OCI-LY7 (cell line): ENCODE results near the gene OPN1SW. TPM values are rescaled to one million over a fixed set of nuclear protein-coding genes. Genes with fewer than 3 reads are reported as not detected.

Source experiments
- BruUV-seq: library from RNA; stranded (reverse); fragments of 400-500 nt; replicated peaks from 2 replicates; lab custom pipeline; 2021; lab: Mats Ljungman, UMichigan
- CTCF ChIA-PET: fragments of 300-600 bp; sonication (Branson Sonifier 250); formaldehyde crosslinking; loops from one replicate; lab custom pipeline; 2022; ENCODE audit warnings: antibody characterized with exemption; ENCODE audit not compliant: unreplicated experiment; lab: Charles Lee
- POLR2A ChIA-PET: fragments of 300-600 bp; sonication (Branson Sonifier 250); formaldehyde crosslinking; loops from one replicate; lab custom pipeline; 2022; ENCODE audit warnings: antibody characterized with exemption; lab: Charles Lee
- DNase-seq: peaks from one replicate; pipeline ENCODE4 v3.0.0-alpha.2; 2015; ENCODE audit warnings: low spot score
- H2AFZ ChIP-seq: fragments of 200-600 bp; sonication (generic), shearing (Covaris generic); 2 replicates; pipeline ENCODE4 v1.6.1; 2014; ENCODE audit warnings: mild to moderate bottlenecking, antibody characterized with exemption, low read length, moderate library complexity
- H3K27ac ChIP-seq: fragments of 200-600 bp; sonication (generic); 2 replicates; pipeline ENCODE4 v1.5.1; 2014; ENCODE audit warnings: mixed run types, low read depth, mild to moderate bottlenecking, moderate library complexity, low read length, inconsistent platforms; ENCODE audit not compliant: poor library complexity, severe bottlenecking
- H3K36me3 ChIP-seq: fragments of 200-600 bp; sonication (generic); 2 replicates; pipeline ENCODE4 v1.6.1; 2014; ENCODE audit warnings: mild to moderate bottlenecking, antibody characterized with exemption, low read length, moderate library complexity, mixed read lengths; ENCODE audit not compliant: insufficient read depth
- H3K4me1 ChIP-seq: fragments of 200-600 bp; sonication (generic); 2 replicates; pipeline ENCODE4 v1.5.1; 2014; ENCODE audit warnings: mild to moderate bottlenecking, low read length; ENCODE audit not compliant: insufficient read depth, poor library complexity, severe bottlenecking
- H3K4me2 ChIP-seq: fragments of 200-600 bp; sonication (generic); 2 replicates; pipeline ENCODE4 v1.6.1; 2014; ENCODE audit warnings: mild to moderate bottlenecking, low read length
- H3K4me3 ChIP-seq: fragments of 200-600 bp; sonication (generic); 2 replicates; pipeline ENCODE4 v1.5.1; 2014; ENCODE audit warnings: mild to moderate bottlenecking, low read depth, low read length; ENCODE audit not compliant: poor library complexity, severe bottlenecking
- H3K79me2 ChIP-seq: fragments of 200-600 bp; sonication (generic); 2 replicates; pipeline ENCODE4 v1.6.1; 2016; ENCODE audit warnings: low read depth, mild to moderate bottlenecking, low read length, moderate library complexity, mixed read lengths; ENCODE audit not compliant: insufficient read depth
- H3K9me2 ChIP-seq: fragments of 200-600 bp; sonication (generic); 2 replicates; pipeline ENCODE4 v1.6.1; 2016; ENCODE audit warnings: mild to moderate bottlenecking, low read length, mixed read lengths; ENCODE audit not compliant: insufficient read depth
- H3K9me3 ChIP-seq: fragments of 200-600 bp; sonication (generic); 2 replicates; pipeline ENCODE4 v1.6.1; 2014; ENCODE audit warnings: mild to moderate bottlenecking, mixed run types, low read length, mixed read lengths
- H4K20me1 ChIP-seq: fragments of 200-600 bp; sonication (generic); 2 replicates; pipeline ENCODE4 v1.6.1; 2014; ENCODE audit warnings: mild to moderate bottlenecking, antibody characterized with exemption, low read length, moderate library complexity, mixed read lengths; ENCODE audit not compliant: insufficient read depth
- EZH2phosphoT487 ChIP-seq: fragments of 200-600 bp; sonication (generic); IDR thresholded peaks from 2 replicates; pipeline ENCODE4 v1.6.1; 2018; ENCODE audit warnings: low read depth, borderline replicate concordance, mild to moderate bottlenecking, mixed run types, antibody characterized with exemption, low read length, moderate library complexity, mixed read lengths
- intact Hi-C: fragments of 100-400 bp; cut with micrococcal nuclease; formaldehyde crosslinking; loops from one replicate; pipeline ENCODE4 v1.10.0; 2022; ENCODE audit not compliant: unreplicated experiment
- total RNA-seq, 2 experiments: library from RNA; depleted of rRNA in 1 of 2; stranded (reverse); fragments of >200 nt in 1 of 2; shearing (Covaris generic) in 1 of 2; gene quantifications; 2 replicates each; pipeline ENCODE4 v1.2.3, GENCODE V29; 2014 to 2022
- TF ChIP-seq, protein P1 (sequence below): fragments of 200-600 bp; sonication (generic); conservative IDR thresholded peaks from 2 replicates; pipeline ENCODE4 v1.5.1; 2014; ENCODE audit warnings: mild to moderate bottlenecking, antibody characterized with exemption, low read length, moderate library complexity, mixed read lengths

The OPN1SW gene
- total RNA-seq, 2 experiments from 2014 or later = not detected

DNA sequence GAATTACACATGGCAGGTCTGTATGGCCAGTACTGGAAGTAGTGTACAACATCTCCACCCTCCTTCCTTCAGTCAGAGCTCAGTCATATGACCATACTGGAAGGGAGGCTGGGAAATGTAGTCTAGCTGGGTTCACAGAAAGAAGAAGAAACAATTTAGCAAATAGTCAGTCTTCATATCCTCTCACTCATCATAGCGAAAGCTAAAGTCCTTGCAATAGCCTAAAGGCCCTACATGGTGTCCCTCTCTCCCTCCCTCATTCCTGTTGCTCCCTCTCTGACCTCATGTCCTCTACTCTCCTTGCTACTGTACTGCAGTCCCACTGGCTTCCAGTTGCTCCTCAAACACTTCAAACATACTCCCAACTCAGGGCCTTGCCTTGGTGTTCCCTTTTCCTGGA, 40.7 kb downstream of the OPN1SW start:
- no peak overlapping the region for H3K4me2 ChIP-seq
- no peak for DNase-seq
- POLR2A ChIA-PET = interaction anchor here (0.8 to 0.9 kb wide), 2 partner anchors 8 to 11 kb away, joined by 3 read pairs; no protein-coding TSS in a partner anchor
- no peaks in the 10 kb centered on the region for H3K36me3 ChIP-seq
- peaks cover 1% of the 10 kb centered on the region; the same call in 1 of the 2 replicates for H4K20me1 ChIP-seq
- H3K4me1 ChIP-seq = peaks cover 5% of the 10 kb centered on the region
- no peaks in the 10 kb centered on the region for H3K9me2 ChIP-seq
- H3K9me3 ChIP-seq = no peaks in the 10 kb centered on the region
- no peak overlapping the region for H3K27ac ChIP-seq
- CTCF ChIA-PET = interaction anchor here (0.7 kb wide), 1 partner anchor 13 kb away, joined by 3 read pairs; no protein-coding TSS in a partner anchor
- no peak overlapping the region for H2AFZ ChIP-seq
- intact Hi-C loops = no loop called here
- no TSS peak for BruUV-seq
- no peak overlapping the region for H3K4me3 ChIP-seq
- TF ChIP-seq, protein P1, sequence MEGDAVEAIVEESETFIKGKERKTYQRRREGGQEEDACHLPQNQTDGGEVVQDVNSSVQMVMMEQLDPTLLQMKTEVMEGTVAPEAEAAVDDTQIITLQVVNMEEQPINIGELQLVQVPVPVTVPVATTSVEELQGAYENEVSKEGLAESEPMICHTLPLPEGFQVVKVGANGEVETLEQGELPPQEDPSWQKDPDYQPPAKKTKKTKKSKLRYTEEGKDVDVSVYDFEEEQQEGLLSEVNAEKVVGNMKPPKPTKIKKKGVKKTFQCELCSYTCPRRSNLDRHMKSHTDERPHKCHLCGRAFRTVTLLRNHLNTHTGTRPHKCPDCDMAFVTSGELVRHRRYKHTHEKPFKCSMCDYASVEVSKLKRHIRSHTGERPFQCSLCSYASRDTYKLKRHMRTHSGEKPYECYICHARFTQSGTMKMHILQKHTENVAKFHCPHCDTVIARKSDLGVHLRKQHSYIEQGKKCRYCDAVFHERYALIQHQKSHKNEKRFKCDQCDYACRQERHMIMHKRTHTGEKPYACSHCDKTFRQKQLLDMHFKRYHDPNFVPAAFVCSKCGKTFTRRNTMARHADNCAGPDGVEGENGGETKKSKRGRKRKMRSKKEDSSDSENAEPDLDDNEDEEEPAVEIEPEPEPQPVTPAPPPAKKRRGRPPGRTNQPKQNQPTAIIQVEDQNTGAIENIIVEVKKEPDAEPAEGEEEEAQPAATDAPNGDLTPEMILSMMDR = no peak
- TF ChIP-seq EZH2phosphoT487 = no peak
- peaks cover 6% of the 10 kb centered on the region for H3K79me2 ChIP-seq

DNA sequence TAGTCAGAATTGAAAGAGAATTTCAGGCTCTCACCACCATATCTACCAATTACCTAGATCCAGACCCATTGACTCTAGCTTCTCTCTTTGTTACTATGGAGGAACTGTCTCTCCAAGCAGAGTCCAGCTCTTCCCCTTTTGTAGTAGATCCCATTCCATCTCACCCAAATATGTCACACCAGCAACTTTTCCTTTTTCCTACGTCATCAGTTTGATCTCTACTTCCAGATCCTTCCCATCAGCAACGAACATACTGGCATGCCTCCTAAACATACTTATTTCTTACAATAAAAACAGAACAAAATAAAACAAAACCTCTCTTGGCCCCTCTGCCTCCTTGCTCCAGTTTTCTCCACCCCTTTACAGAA, 42.3 kb downstream of the OPN1SW start:
- Histone ChIP-seq H3K27ac (no peak overlapping the region), H3K4me1 (peaks cover under 1% of the 10 kb centered on the region), H3K4me2 (no peak overlapping the region), H3K36me3 (no peaks in the 10 kb centered on the region), H4K20me1 (no peaks in the 10 kb centered on the region), H3K79me2 (no peaks in the 10 kb centered on the region), H3K9me3 (no peaks in the 10 kb centered on the region), H2AFZ (no peak overlapping the region), H3K4me3 (no peak overlapping the region), H3K9me2 (no peaks in the 10 kb centered on the region)
- no TSS peak for BruUV-seq
- ChIA-PET POLR2A (interaction anchor here (0.8 kb wide), 1 partner anchor 19 kb away, joined by 3 read pairs; no protein-coding TSS in a partner anchor), CTCF (no interaction called here)
- no peak for DNase-seq
- no peak for TF ChIP-seq EZH2phosphoT487
- TF ChIP-seq, protein P1 = no peak
- intact Hi-C loops = no loop called here

DNA sequence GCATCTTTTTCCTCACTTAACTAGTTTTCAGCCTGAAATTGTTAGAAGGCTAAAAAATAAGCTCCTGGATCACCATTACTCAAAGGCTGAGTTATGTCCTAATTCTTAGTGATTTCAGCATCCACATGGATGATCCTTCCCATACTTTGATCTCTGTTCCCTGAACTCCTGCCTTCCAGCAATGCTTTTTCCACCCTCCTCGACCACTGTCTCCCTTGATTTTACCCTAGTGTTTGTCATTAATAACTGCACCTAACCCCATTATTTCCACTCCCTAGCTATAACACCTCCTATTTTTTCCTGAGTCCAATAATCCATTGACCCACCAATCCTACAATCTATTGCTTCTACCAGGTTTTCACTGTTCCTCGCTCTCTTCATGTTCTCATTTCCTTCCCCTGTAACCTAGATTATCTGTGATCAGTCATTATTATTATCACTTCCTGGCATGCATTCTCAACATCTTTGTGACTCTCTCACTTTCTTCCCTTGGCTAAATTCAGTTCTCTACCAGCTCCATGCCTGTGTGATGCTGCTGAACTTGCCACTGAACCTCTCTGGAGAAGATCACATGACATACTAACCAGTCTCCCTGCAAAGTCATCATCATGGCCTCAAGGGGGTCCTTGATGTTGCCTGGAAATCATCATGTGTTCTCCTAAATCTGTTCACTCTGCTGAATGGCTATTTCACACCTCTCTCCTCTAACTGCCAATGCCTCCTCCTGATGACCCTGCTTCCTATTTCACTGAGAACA, 42.9 kb downstream of the OPN1SW start:
- Histone ChIP-seq H3K36me3 (no peaks in the 10 kb centered on the region), H3K27ac (no peak overlapping the region), H3K4me1 (no peaks in the 10 kb centered on the region), H2AFZ (no peak overlapping the region), H3K79me2 (no peaks in the 10 kb centered on the region), H3K4me2 (no peak overlapping the region), H3K9me2 (no peaks in the 10 kb centered on the region), H3K9me3 (no peaks in the 10 kb centered on the region), H4K20me1 (no peaks in the 10 kb centered on the region), H3K4me3 (no peak overlapping the region)
- TF ChIP-seq EZH2phosphoT487 = no peak
- TF ChIP-seq, protein P1 = no peak
- DNase-seq = no peak
- CTCF ChIA-PET = no interaction called here
- intact Hi-C loops = no loop called here
- POLR2A ChIA-PET = interaction anchor here (0.7 to 1.9 kb wide), 3 partner anchors 8 to 20 kb away, joined by 3 to 10 read pairs (median 3); no protein-coding TSS in a partner anchor
- no TSS peak for BruUV-seq
